DMS53 treated with DMSO at 0.1 percent for 48 hours (cell line): Measurements from ENCODE around the gene ZNF514.
"Not testable (repeated sequence)": the region's sequence is repeated elsewhere in the genome, so short reads cannot be mapped to it uniquely, and the experiment has no call there.

Experiments used
- DNase-seq: peaks from one replicate; lab custom pipeline; 2025; ENCODE audit not compliant: unreplicated experiment; lab: John Stamatoyannopoulos, UW

ZNF514 gene

DNA sequence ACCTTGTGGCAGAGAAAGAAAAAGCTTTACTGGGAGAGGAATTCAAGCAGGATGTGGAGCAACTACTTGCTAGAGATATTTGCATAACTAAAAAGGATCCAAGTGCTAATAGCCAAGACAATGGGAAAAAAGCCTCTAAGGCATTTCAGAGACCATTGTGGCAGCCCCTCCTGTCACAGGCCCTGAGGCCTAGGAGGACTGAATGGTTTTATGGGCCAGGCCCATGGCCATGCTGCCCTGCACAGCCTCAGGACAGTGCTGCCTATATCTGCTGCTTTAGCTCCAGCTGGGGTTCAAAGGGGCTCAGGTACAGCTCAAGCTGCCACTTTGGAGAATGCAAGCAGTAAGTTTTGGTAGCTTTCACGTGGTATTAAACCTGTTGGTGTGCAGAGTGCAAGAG lies 20.9 kb downstream of the ZNF514 start:
- no peak for DNase-seq

DNA sequence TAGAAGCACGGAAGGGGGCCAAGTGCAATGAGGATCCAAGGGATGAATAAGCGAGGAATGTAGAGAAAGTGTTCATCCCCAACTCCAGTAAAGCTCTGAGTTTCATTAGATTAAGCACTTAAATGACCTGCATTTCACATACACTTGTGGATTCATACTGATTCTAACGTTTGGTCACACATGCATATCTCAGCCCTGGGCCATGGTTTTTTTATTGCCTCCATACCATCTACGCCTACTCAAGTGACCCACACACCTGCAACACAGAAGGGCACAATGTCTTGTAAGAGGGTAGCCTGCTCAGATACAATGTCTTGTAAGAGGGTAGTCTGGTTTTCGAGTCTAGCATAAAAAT lies 37.5 kb downstream of the ZNF514 start:
- no peak for DNase-seq

DNA sequence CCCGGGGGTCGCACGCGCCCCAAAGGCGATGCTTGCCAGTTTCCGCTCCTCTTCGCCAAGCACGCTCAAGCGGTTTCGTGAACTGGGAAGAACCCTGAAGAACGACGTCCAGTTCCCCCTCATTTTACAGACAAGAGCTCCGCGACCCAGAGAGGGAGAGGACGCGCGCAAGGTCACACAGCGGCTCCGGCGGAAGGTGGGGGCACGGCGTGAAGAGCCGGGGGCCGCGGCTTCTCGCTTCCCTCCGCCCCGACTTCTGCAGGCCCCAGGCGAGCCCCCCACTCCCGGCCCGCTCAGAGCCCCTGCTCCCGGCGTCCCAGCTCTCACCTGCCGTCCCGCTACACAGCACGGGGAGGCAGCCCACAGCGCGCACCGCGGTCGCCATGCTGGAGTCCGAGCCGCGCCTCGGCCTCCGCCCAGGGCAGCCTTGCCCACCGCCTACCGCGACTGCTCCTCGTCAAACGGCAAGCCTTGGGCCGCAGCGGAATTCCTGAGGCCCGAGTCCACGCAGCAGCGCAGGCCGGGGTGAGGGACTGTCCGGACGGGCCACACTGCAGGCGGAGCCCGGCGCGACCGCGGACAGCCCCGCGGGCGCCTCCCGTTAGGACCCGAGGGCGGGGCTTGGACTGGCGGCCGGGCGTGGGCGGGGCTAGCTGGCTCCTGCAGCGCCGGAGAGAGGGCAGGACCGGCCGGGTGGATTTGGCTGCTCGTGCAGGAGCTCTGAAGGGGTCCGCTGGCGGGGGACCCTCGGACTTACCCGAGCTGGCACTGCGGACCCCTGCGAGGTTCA lies 38.0 kb downstream of the ZNF514 start, which contains the start of gene MRPS5:
Gene MRPS5, minus strand, starts transcription at position 402 of the 790 bp plus-strand sequence. Its CDS starts 17 bp downstream, at position 385.
- DNase-seq, result peak; percentile 65

DNA sequence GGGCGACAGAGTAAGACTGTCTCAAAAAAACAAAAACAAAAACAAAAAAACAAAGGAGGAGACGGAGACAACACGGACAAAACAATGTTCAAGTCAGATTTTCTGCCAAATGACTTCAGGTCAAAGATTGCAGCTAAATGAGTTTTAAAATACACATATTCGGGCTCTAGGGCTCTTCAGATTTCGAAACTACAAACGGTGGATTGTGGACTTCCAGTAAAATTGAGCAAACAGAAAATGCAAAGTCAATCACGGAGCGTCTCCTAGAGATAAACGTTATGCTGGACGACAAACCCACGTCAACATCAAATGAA lies 38.6 kb downstream of the ZNF514 start:
- DNase-seq, result peak; percentile 17

DNA sequence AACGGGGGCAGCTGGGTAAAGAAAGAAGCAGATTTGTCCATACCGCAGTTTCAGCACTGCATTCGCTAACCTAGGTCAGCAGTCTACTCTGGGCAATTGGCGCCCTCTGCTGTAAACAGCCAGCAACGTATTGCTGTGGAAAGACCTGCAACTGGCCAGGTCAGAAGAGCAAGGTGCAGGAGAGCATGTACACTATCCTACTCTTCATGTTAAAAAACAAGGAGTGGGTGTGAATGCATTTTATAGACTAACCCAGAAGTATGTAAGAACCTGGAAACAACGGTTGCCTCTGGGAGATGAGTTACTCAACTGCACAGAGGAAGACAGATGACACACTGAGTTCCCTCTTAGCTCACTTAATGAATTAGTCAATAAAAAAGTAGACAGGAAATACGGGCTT lies 44.2 kb downstream of the ZNF514 start:
- DNase-seq, result peak; percentile 82

DNA sequence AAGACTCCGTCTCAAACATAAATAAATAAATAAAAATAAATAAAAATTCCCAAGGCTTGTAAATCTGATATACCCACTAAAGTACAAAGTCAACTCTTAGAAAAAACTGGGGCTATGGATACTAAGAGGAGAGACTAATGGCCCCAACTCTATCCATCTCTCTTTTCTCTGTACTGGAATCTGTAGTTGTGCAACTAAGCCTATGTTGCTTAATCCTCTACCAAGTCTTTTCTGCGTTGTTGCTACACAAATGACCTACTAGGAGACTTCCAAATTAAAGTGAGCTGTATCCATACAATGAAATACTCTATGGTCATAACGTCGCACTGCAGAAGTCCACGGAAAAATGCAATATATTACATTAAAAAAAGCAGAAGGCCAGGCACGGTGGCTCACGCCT lies 46.2 kb downstream of the ZNF514 start:
- no peak for DNase-seq

DNA sequence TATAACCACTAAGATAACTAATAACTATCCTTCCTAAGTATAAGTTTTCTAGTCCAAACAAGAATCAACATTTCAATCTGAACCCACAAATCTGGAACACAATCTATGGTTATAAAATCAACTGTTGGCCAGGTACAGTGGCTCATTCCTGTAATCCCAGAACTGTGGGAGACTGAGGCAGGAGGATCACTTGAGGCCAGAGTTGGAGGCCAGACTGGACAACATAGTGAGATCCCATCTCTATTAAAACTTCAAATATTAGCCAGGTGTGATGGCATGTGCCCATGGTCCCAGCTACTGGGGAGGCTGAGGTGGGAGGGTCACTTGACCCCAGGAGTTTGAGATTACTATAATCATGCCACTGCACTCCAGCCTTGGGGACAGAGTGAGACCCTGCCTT lies 49.3 kb downstream of the ZNF514 start:
- no peak for DNase-seq

DNA sequence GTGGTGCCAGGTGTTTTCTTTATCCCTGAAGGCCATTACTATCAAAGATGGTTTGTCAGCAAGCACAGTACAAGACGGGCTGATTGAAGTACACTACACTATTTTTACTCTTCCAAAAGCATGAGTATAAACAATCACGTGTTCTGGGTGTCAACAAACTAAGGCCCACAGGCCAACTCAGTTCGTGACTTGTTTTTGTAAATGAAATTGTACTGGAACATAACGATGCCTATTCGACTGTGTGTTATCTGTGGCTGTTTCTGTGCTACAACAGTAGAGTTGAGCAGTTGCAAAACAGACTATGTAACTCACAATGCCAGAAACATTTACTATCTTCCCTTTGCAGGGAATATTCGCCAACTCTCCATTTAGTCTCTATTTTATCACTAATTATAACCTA lies 50.4 kb downstream of the ZNF514 start:
- DNase-seq, result no peak

DNA sequence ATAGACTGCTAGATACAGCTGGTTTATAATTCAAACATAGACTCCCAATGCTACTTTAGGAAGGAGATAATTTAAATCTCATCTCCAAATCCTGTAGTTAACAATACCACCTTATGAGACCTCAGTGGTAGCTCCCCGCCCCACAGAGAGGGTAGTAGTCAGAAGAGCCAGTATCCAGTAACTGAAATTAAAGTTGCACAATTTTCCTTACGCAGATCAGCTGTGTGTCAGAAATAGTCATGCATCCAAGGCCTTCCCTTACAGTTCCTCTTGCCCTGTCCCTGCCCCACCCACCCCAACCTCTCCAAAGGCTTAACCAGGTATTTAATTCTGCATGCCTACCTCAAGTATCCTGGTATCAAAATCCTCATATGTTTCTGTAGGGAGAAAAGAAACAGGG lies 53.6 kb downstream of the ZNF514 start:
- DNase-seq, result no peak

DNA sequence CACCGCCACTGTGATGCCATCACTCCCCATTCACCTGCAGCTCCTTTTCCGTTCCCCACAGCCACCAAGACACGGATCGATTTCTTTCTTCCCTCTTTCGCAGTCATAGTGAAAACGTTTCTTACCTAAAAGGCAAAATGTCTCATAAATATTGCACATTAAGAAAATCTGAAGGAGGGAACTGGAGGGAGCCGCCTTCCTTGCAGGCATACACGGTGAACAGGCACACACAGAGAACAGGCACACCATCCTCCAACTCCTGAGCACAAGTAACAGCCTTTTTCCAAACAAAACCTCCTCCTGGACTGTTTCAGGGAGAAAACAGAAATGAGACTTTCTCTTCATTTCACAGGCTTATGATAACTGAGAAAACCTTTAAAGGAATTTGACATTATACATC lies 55.0 kb downstream of the ZNF514 start:
- no peak for DNase-seq

DNA sequence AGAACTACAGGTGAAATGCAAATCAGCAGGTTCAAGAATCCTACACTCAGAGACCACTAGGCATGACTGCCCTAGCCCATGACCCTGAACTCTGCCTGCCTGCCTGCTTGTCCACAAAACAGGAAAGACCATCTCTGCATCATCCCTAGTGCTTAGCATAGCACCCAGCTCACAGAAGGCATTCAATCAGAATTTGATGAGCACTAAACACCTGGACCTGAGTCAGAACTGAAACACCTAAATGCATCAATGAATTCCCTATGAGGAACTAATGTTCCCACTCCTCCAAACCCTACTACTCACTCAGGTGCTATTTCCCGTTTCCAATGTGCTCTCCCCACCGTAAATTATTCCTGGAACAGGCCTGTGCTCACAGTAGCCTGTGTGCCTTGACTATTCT lies 59.7 kb downstream of the ZNF514 start:
- DNase-seq, result no peak

DNA sequence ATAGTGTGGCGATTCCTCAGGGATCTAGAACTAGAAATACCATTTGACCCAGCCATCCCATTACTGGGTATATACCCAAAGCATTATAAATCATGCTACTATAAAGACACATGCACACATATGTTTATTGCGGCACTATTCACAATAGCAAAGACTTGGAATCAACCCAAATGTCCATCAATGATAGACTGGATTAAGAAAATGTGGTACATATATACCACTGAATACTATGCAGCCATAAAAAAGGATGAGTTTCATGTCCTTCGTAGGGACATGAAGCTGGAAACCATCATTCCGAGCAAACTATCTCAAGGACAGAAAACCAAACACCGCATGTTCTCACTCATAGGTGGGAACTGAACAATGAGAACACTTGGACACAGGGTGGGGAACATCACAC lies 61.4 kb downstream of the ZNF514 start:
- DNase-seq, result not testable (repeated sequence)
